HepG2 (cell line): ENCODE results near the gene ZCCHC7. TPM values are rescaled to one million over a fixed set of nuclear protein-coding genes. Genes with fewer than 3 reads are reported as not detected.
"Not testable (repeated sequence)": the region's sequence is repeated elsewhere in the genome, so short reads cannot be mapped to it uniquely, and the experiment has no call there.

Experiments
- ATAC-seq: fragments of 200-7000 bp; cut with Tn5 transposase; 3 replicates; pipeline ENCODE4 v1.9.1; 2020; ENCODE audit warnings: mild to moderate bottlenecking, moderate library complexity
- BruUV-seq: library from RNA; stranded (reverse); fragments of 400-500 nt; replicated peaks from 2 replicates; lab custom pipeline; 2021; lab: Mats Ljungman, UMichigan
- CTCF ChIA-PET: fragments of 300-600 bp; formaldehyde crosslinking; extraction: SDS; loops from one replicate; lab custom pipeline; 2021; ENCODE audit warnings: low total read pairs, inconsistent platforms, low intra/inter-chr PET ratio; lab: Yijun Ruan, JAX
- POLR2A ChIA-PET: fragments of 350-600 bp; sonication (Branson Sonifier 250); formaldehyde crosslinking; loops from one replicate; lab custom pipeline; 2020; ENCODE audit warnings: antibody characterized with exemption, inconsistent platforms; lab: Yijun Ruan, JAX
- DNase-seq: peaks from one replicate; pipeline ENCODE4 v3.0.0-alpha.2; 2015; ENCODE audit warnings: low spot score
- FAIRE-seq: peaks from 3 replicates; lab custom pipeline; 2011; peaks lifted over from hg19 to GRCh38; lab: Jason Lieb, UNC
- H2AFZ ChIP-seq: one replicate; pipeline ENCODE4 v1.6.1; 2011; ENCODE audit warnings: low read length, inconsistent platforms
- H3K27ac ChIP-seq: fragments of 300-600 bp; 3 replicates; pipeline ENCODE4 v1.8.0; 2011; ENCODE audit warnings: mixed run types, mild to moderate bottlenecking, mixed read lengths, low read length, inconsistent platforms; ENCODE audit not compliant: insufficient read depth; ENCODE audit errors: extremely low read length
- H3K27me3 ChIP-seq, 2 experiments: fragments of 200-600 bp in 1 of 2; 2 replicates in 1 of 2; 3 replicates in 1 of 2; pipeline versions ENCODE4 v1.6.0 to v1.8.0; 2011; ENCODE audit warnings: low read length in 2 of 2, mild to moderate bottlenecking in 2 of 2, moderate library complexity in 2 of 2, inconsistent platforms in 1 of 2; ENCODE audit not compliant: insufficient read depth in 2 of 2, control insufficient read depth in 1 of 2
- H3K36me3 ChIP-seq, 2 experiments: fragments of 200-600 bp in 1 of 2; replicated peaks in 1 of 2; 2 replicates in 1 of 2; 3 replicates in 1 of 2; pipeline versions ENCODE4 v1.5.1 to v1.8.0; 2011; ENCODE audit warnings: low read length in 2 of 2, inconsistent platforms in 1 of 2; ENCODE audit not compliant: insufficient read depth in 2 of 2, control insufficient read depth in 1 of 2
- H3K4me1 ChIP-seq: 2 replicates; pipeline ENCODE4 v1.5.1; 2012; ENCODE audit warnings: low read length, inconsistent platforms; ENCODE audit not compliant: insufficient read depth
- H3K4me2 ChIP-seq: 2 replicates; pipeline ENCODE4 v1.6.0; 2011; ENCODE audit warnings: low read depth, low read length, inconsistent platforms
- H3K4me3 ChIP-seq, 3 experiments: fragments of 200-600 bp in 1 of 3; sonication (generic), shearing (Covaris generic) in 1 of 3; replicated peaks in 1 of 3; 2 replicates each; pipeline ENCODE4 v1.5.1; 2011 to 2016; ENCODE audit warnings: low read length in 3 of 3, inconsistent platforms in 2 of 3, low read depth in 2 of 3, mild to moderate bottlenecking in 2 of 3, control low read depth in 1 of 3, mixed read lengths in 1 of 3; ENCODE audit not compliant: insufficient read depth in 1 of 3
- H3K79me2 ChIP-seq: one replicate; pipeline ENCODE4 v1.6.1; 2011; ENCODE audit warnings: low read length, inconsistent platforms; ENCODE audit not compliant: insufficient read depth
- H3K9ac ChIP-seq: 2 replicates; pipeline ENCODE4 v1.6.0; 2011; ENCODE audit warnings: mild to moderate bottlenecking, low read depth, low read length, inconsistent platforms; ENCODE audit not compliant: insufficient read depth
- H3K9me3 ChIP-seq: 2 replicates; pipeline ENCODE4 v1.5.1; 2012; ENCODE audit warnings: mild to moderate bottlenecking, low read length
- H4K20me1 ChIP-seq: 2 replicates; pipeline ENCODE4 v1.6.0; 2011; ENCODE audit warnings: inconsistent platforms, mild to moderate bottlenecking, low read length, moderate library complexity; ENCODE audit not compliant: insufficient read depth
- ARNT2 ChIP-seq: sonication (generic); formaldehyde crosslinking; IDR thresholded peaks from 2 replicates; pipeline ENCODE4 v1.8.0; 2022; ENCODE audit warnings: mild to moderate bottlenecking, low read depth, missing genetic modification reagents, moderate library complexity
- GTF3A ChIP-seq: sonication (generic); formaldehyde crosslinking; conservative IDR thresholded peaks from 2 replicates; pipeline ENCODE4 v1.4.0; 2020; ENCODE audit warnings: mild to moderate bottlenecking, missing genetic modification reagents
- PCBP2 ChIP-seq: fragments of 200-400 bp; formaldehyde crosslinking; optimal IDR thresholded peaks from 2 replicates; pipeline ENCODE3; 2018; ENCODE audit warnings: low read length, low read depth; ENCODE audit not compliant: poor library complexity, severe bottlenecking
- POLR2G ChIP-seq: fragments of 200-400 bp; formaldehyde crosslinking; IDR thresholded peaks from 2 replicates; pipeline ENCODE4 v1.6.1; 2018; ENCODE audit warnings: mild to moderate bottlenecking, low read depth, low read length, moderate library complexity
- XBP1 ChIP-seq: sonication (generic); formaldehyde crosslinking; IDR thresholded peaks from 2 replicates; pipeline ENCODE4 v1.5.0; 2020; ENCODE audit warnings: missing genetic modification reagents
- ZHX1 ChIP-seq: sonication (generic); formaldehyde crosslinking; IDR thresholded peaks from 2 replicates; pipeline ENCODE4 v1.8.1; 2022; ENCODE audit warnings: low read depth, mild to moderate bottlenecking, missing genetic modification reagents
- ZKSCAN1 ChIP-seq: fragments of 150-350 bp; IDR thresholded peaks from 2 replicates; pipeline ENCODE4 v1.6.1; 2014; ENCODE audit warnings: low read length
- WGBS: methylation state at CpG from one replicate; pipeline ENCODE4 v1.1.6; 2017; ENCODE audit warnings: low lambda C conversion rate; 5-methylcytosine and 5-hydroxymethylcytosine counted together
- in situ Hi-C: cut with HindIII; loops from 2 replicates; pipeline ENCODE4 v1.10.0; 2017; ENCODE audit warnings: low pct_unique_long_range_greater_than_20kb; ENCODE audit not compliant: extremely low pct_ligation_motif_present
- intact Hi-C: fragments of 100-400 bp; cut with micrococcal nuclease; formaldehyde crosslinking; loops from one replicate; pipeline ENCODE4 v1.10.0; 2022; ENCODE audit not compliant: unreplicated experiment
- polyA plus RNA-seq, 8 experiments: library from polyadenylated mRNA; depleted of rRNA in 3 of 8; stranded (reverse) in 7 of 8; unstranded in 1 of 8; fragments of >200 nt; fragmentation: Illumina TruSeq in 4 of 8; extraction: Trizol in 4 of 8; gene quantifications; 2 replicates each; pipeline versions ENCODE4 v1.2.1 to v1.2.3, GENCODE V29; 2011 to 2016; ENCODE audit warnings: low read depth in 4 of 8, missing spikeins in 1 of 8, mixed read lengths in 1 of 8; ENCODE audit not compliant: insufficient read depth in 1 of 8
- total RNA-seq, 5 experiments: library from RNA; depleted of rRNA; stranded (reverse); fragments of >200 nt; fragmentation: Illumina TruSeq; extraction: Trizol; gene quantifications; 2 replicates each; pipeline ENCODE4 v1.2.3, GENCODE V29; 2016; ENCODE audit warnings: low read depth in 1 of 5

Gene ZCCHC7
- total and polyA plus RNA-seq, 2 of the 13 experiments (the other 11 are each of a cell fraction or from before 2014, with no cell fraction given) = 13.6 to 19.3 TPM

GRCh38 chr9:37187292-37187691 lies 66.9 kb downstream of the ZCCHC7 start (continued):
- TF ChIP-seq GTF3A (CRISPR knock-in tag) (no peak), ZHX1 (no peak), POLR2G (no peak), ARNT2 (no peak), XBP1 (CRISPR knock-in tag) (no peak)

- POLR2A ChIA-PET = no interaction called here
- no TSS peak for BruUV-seq
- H3K4me2 ChIP-seq = no peak overlapping the region
Measured at GRCh38 chr9:37187713-37188439, 67.5 kb downstream of the ZCCHC7 start.

GRCh38 chr9:37190739-37191138 lies 70.4 kb downstream of the ZCCHC7 start:
- intact Hi-C loops, in situ Hi-C loops, H3K9ac ChIP-seq, ATAC-seq, H3K4me1 ChIP-seq, H3K9me3 ChIP-seq, H3K4me2 ChIP-seq, H3K27me3 ChIP-seq, H3K36me3 ChIP-seq, H4K20me1 ChIP-seq, H3K4me3 ChIP-seq, FAIRE-seq, CTCF ChIA-PET, H3K79me2 ChIP-seq, H3K27ac ChIP-seq, DNase-seq, H2AFZ ChIP-seq, BruUV-seq: not testable (repeated sequence)
- WGBS = 98% methylated on average over 13 of the region's 13 CpGs
- POLR2A ChIA-PET = interaction anchor here (0.7 kb wide), 1 partner anchor 14 kb away, joined by 3 read pairs; no protein-coding TSS in a partner anchor

More at GRCh38 chr9:37187713-37188439, 67.5 kb downstream of the ZCCHC7 start:
- DNase-seq (no peak), ATAC-seq (no peak), FAIRE-seq (no peak)
- no peaks in the 10 kb centered on the region for H3K4me1 ChIP-seq
- H2AFZ ChIP-seq = no peak overlapping the region
- no peak overlapping the region for H3K9ac ChIP-seq
- peaks cover 1 to 3% of the 10 kb centered on the region in 2 experiments; a peak in 2 of 5 replicates for H3K36me3 ChIP-seq
- TF ChIP-seq ZKSCAN1 (no peak), PCBP2 (peak; percentile 36)
- H3K4me3 ChIP-seq = no peak overlapping the region
- WGBS = 95% methylated on average over 5 of the region's 5 CpGs
- H3K27ac ChIP-seq = no peak overlapping the region
- H3K27me3 ChIP-seq = no peaks in the 10 kb centered on the region
- H4K20me1 ChIP-seq = no peaks in the 10 kb centered on the region
- in situ Hi-C loops = no loop called here
- H3K9me3 ChIP-seq = no peaks in the 10 kb centered on the region
- intact Hi-C loops = no loop called here
- CTCF ChIA-PET = no interaction called here
- no peaks in the 10 kb centered on the region for H3K79me2 ChIP-seq
